HG03159 (cell line): ENCODE data around the gene SAT2.

Experiments used
- ATAC-seq: cut with Tn5 transposase; IDR thresholded peaks from one replicate; pipeline ENCODE4 v1.9.1; 2021; ENCODE audit warnings: mild to moderate bottlenecking, moderate library complexity; ENCODE audit not compliant: unreplicated experiment

Gene SAT2

GRCh38 chr17:7576432-7576937 lies 51.1 kb downstream of the SAT2 start:
- ATAC-seq: no peak
